ENCODE results near the gene UBE3C. TPM values are rescaled to one million over a fixed set of nuclear protein-coding genes. Genes with fewer than 3 reads are reported as not detected.

UBE3C gene
- polyA plus RNA-seq, 1 donor from 2014 or later, result 15.1 TPM

DNA sequence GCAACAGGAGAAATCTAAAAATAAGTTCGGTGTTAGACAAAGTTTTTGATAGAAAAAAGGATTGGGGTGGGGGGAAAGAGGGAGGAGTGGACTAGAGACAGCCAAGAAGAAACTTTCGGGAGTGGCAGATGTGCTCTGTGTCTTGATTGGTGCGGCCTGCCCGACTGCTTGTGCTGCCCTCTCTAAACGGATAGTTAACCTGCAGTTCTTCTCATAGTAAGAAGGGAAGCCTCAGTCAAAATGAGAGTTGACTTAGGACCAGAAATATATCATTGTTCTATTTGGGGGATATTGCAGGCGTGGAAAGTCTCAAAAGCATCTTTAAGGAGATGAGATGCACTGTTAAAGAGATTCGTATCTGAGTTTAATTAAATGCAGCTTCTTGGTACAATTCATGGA, 39.3 kb downstream of the UBE3C start:
- Mint-ChIP-seq H3K4me3 (no peak overlapping the region), H3K36me3 (peaks cover 7% of the 10 kb centered on the region), H3K27ac (no peak overlapping the region), H3K9me3 (no peaks in the 10 kb centered on the region), H3K4me1 (no peaks in the 10 kb centered on the region), H3K27me3 (no peaks in the 10 kb centered on the region)

DNA sequence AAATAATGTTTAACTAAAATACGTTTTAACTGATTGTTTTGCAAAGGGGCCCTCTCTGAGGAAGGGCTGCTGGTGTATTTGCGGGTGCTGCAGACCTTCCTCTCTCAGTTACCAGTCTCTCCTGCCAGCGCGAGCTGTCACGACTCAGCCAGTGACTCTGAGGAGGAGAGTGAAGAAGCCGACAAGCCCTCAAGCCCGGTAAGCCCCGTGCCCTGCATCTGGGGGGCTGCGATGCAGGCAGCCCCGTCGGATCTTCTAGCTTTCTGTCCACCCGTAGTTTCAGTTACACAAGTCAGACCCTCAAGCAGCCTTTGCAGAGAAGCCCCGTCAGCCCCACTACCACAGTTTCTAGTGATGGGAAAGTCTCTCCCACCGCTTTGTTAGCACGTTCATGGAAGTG, 45.1 kb downstream of the UBE3C start:
- no peaks in the 10 kb centered on the region for H3K9me3 Mint-ChIP-seq
- H3K4me1 Mint-ChIP-seq, result no peaks in the 10 kb centered on the region
- peaks cover 7% of the 10 kb centered on the region for H3K36me3 Mint-ChIP-seq
- H3K27me3 Mint-ChIP-seq, result no peaks in the 10 kb centered on the region
- H3K27ac Mint-ChIP-seq, result no peak overlapping the region
- H3K4me3 Mint-ChIP-seq, result no peak overlapping the region

DNA sequence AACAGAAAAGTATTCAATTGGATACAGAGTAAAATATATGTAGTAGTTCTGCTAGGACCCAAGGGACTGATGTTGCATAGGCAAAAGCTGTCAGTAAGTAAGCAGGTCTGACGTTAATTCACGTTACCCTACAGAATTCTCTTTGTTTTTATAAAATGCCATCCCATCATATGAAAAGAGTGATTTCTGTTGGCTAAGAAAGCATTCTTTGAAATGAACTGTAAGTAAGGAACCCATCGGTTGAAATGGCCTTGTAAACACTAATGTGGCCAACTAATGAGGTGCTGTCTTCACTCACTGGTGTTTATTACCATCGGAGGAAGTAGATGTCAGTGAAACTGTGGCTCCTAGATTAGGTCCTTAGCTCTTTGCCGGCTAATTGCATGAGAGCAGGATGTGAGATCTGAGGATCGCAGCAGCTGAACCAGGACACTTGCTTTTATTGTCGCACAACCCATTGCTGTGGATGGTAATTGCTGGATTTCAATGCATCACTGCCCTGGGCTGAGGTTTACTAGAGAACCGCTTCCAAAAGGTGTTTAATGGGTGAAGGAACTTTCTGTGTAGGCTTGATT, 49.5 kb downstream of the UBE3C start:
- H3K36me3 Mint-ChIP-seq, result peaks cover 7% of the 10 kb centered on the region
- H3K4me3 Mint-ChIP-seq, result no peak overlapping the region
- no peaks in the 10 kb centered on the region for H3K9me3 Mint-ChIP-seq
- H3K4me1 Mint-ChIP-seq, result no peaks in the 10 kb centered on the region
- no peaks in the 10 kb centered on the region for H3K27me3 Mint-ChIP-seq
- no peak overlapping the region for H3K27ac Mint-ChIP-seq

DNA sequence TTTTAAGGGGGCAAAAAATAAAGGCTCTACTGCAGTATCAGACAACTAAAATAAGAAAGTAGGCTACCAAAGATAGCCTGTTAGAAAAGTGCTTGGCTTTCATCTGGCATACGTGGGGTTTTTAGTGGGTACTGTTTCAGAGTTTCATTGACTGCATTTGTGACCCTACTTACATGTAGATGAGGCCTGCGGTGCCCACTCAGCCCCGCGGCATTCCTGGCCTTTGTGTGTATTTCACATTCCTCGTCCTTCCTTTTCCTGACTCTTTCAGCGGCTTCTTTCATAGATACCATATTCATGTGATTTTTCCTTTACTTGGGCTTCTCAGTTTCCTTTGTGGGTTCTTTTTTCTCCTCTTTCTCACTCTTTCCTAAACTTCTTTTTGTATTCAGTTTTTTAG, 50.7 kb downstream of the UBE3C start:
- Mint-ChIP-seq H3K9me3 (no peaks in the 10 kb centered on the region), H3K27ac (no peak overlapping the region), H3K36me3 (peaks cover 7% of the 10 kb centered on the region), H3K4me3 (peak overlapping the region in 1 of 4 donors; percentile 1), H3K4me1 (no peaks in the 10 kb centered on the region), H3K27me3 (no peaks in the 10 kb centered on the region)

DNA sequence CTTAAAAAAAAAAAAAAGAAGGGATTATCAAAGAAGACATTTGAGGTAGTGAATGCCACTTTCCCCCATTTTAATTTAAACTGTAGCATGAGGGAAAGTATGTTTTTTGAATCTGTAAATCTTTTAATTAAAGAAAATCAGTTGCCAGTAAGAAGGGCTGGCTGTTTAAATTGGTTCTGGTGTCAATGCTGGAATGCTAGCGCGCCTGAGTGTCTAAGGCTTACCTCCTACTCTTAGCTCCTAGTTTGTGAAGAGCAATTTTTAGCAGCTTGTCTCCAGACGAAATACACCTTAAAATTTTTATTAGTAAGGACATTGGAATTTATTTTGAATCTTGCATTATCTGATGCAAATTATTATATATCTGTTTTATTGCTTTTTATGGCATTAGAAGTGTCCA, 54.1 kb downstream of the UBE3C start:
- H3K4me3 Mint-ChIP-seq, result no peak overlapping the region
- no peaks in the 10 kb centered on the region for H3K9me3 Mint-ChIP-seq
- H3K36me3 Mint-ChIP-seq, result peaks cover 9% of the 10 kb centered on the region
- H3K27me3 Mint-ChIP-seq, result no peaks in the 10 kb centered on the region
- H3K27ac Mint-ChIP-seq, result no peak overlapping the region
- no peaks in the 10 kb centered on the region for H3K4me1 Mint-ChIP-seq

DNA sequence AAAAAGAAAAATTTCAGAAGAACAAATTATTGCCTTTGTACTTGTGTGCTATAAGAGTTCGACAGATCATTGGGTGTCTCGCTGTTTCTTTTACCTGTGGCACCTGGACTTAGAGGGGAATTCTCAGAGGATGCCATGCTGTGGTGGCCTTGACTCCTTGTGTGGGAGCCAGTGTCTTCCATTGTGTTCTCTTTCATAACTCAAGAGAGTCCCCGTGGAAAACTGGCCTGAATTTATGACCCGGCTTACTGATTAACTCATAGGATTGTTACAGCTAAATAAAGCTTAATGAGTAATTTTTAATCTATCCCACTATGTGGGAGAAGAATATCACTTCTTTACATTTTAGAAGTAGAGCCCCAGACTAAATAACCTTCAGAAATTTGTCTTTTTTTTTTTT, 54.5 kb downstream of the UBE3C start:
- Mint-ChIP-seq H3K9me3 (no peaks in the 10 kb centered on the region), H3K27me3 (no peaks in the 10 kb centered on the region), H3K36me3 (peaks cover 10% of the 10 kb centered on the region), H3K4me1 (no peaks in the 10 kb centered on the region), H3K27ac (no peak overlapping the region), H3K4me3 (no peak overlapping the region)

DNA sequence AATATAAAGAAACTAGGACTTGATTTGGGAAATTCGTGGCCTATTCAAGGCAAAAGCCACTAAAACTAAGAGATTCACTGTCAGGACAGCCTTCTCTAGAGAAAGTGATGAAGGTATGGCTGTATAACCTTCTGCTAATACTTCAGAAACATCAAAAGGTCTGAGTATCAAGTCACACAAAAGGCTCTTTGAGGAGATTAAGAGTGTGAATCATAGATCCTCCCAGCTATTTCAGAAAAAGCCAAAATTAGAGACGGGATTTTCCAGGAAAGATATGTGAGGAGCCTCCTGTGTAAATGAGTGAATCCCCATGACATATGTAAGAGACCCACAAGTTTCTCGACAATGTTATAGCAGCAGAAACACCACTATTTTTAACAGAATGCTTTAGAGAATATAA, 56.2 kb downstream of the UBE3C start:
- peak overlapping the region in 1 of 3 donors; percentile 18 for H3K27ac Mint-ChIP-seq
- no peaks in the 10 kb centered on the region for H3K27me3 Mint-ChIP-seq
- peaks cover 10% of the 10 kb centered on the region for H3K36me3 Mint-ChIP-seq
- H3K4me1 Mint-ChIP-seq, result no peaks in the 10 kb centered on the region
- H3K9me3 Mint-ChIP-seq, result no peaks in the 10 kb centered on the region
- H3K4me3 Mint-ChIP-seq, result no peak overlapping the region

DNA sequence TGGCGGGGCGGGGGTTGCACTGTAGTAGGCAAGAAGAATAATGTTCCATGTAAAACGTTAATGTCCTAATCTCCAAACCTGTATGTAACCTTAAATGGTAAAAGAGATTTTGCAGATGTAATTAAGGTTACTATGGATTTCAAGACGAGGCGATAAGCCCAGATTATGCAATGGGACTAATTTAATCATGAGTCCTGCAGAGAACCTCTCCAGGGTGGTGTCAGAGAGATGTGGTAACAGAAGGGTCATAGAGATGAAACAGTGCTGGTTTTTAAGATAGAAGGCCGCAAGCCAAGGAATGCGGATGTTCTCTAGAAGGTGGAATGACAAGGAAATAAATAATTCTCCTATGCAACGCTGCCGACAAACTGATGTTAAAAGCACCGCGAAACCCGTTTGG, 57.1 kb downstream of the UBE3C start:
- Mint-ChIP-seq H3K4me3 (no peak overlapping the region), H3K36me3 (peaks cover 10% of the 10 kb centered on the region), H3K27ac (no peak overlapping the region), H3K9me3 (no peaks in the 10 kb centered on the region), H3K27me3 (no peaks in the 10 kb centered on the region), H3K4me1 (no peaks in the 10 kb centered on the region)

DNA sequence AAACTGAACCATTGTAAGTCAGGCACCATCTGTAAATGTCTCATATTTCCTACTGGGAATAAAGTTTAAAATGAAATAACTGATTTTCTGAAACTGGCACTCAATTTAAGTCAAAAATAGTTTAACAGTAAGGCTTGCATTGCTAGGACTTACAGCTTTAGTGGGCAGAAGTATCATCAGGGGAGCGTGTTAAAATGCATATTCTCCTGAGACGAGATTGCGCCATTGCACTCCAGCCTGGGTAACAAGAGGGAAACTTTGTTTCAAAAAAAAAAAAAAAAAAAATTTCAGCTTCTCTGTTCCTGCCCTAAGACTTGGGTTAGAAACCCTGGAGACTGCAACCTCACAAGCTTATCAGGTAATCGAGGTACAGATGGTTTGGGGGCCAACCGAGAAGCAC, 65.4 kb downstream of the UBE3C start:
- Mint-ChIP-seq H3K4me1 (peaks cover 0 to 2% (median 0%) of the 10 kb centered on the region in 3 donors), H3K27ac (no peak overlapping the region)

DNA sequence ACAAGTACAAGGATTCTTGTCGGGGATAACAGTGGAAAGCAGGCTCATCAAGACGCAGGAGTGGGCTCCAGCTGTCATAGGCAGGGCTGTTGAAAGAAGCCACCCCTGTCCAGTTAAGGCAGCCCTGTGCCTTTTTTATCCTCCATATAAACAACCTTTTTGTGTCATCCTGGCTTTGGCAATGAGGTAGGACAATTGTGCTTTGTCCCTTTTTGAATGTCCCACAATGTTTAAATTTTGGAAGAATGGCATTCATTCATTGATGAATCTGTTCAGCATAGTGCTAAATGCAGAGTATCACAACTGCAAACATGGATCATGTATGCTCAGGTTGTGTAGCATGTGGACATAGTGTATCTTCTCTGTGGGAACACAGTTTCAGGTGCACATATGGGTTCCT, 66.7 kb downstream of the UBE3C start:
- no peak overlapping the region for H3K27ac Mint-ChIP-seq

More for the DNA sequence above, 65.4 kb downstream of the UBE3C start:
- no peaks in the 10 kb centered on the region for H3K27me3 Mint-ChIP-seq
- no peak overlapping the region for H3K4me3 Mint-ChIP-seq
- peaks cover 6% of the 10 kb centered on the region for H3K36me3 Mint-ChIP-seq
- H3K9me3 Mint-ChIP-seq, result no peaks in the 10 kb centered on the region

DNA sequence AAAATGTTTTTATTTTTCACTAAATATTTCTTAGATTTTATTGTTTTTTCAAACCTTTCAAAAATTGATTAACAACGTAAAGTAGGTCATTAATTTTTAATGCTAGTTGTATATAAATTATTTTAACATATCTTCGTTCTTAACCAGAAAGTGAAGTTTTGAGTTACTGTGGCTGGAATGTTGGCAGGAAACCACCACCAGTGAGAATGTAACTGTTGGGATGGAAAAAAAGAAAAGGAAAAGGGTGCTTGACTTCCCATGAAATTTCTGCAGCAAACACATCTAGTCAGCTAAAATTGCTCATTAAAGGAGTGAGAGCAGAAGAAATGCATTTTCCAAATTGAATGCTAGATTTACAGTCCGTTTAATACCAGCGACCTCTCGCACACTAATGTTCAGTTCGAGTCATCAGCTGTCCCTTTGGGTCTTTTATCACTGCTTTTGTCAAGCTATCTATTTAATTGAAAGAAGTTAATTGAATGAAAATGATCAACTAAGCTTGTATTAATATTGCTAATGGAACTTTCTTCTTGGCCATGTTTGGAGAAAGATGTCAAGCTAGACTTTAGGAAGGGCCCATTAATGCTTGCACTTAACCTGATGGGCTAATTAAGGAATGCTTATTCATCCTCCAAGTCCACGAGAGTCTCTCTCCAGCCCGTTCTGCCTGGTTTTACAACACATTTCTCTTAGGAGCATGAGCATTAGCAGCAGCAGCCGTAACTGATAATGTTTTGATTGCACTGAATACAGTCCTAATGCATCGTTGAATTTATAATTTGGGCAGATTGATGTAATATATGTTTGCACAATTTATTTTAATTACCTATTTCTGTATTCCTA, 70.1 kb downstream of the UBE3C start:
- no peak overlapping the region for H3K4me3 Mint-ChIP-seq
- no peak overlapping the region for H3K27ac Mint-ChIP-seq
- H3K36me3 Mint-ChIP-seq, result peaks cover 6% of the 10 kb centered on the region
- H3K4me1 Mint-ChIP-seq, result peaks cover 0 to 2% (median 0%) of the 10 kb centered on the region in 3 donors
- no peaks in the 10 kb centered on the region for H3K9me3 Mint-ChIP-seq
- no peaks in the 10 kb centered on the region for H3K27me3 Mint-ChIP-seq

More for the DNA sequence above, 66.7 kb downstream of the UBE3C start:
- no peaks in the 10 kb centered on the region for H3K27me3 Mint-ChIP-seq
- H3K4me1 Mint-ChIP-seq, result peaks cover 0 to 2% (median 0%) of the 10 kb centered on the region in 3 donors
- H3K9me3 Mint-ChIP-seq, result no peaks in the 10 kb centered on the region
- peaks cover 6% of the 10 kb centered on the region for H3K36me3 Mint-ChIP-seq
- no peak overlapping the region for H3K4me3 Mint-ChIP-seq

DNA sequence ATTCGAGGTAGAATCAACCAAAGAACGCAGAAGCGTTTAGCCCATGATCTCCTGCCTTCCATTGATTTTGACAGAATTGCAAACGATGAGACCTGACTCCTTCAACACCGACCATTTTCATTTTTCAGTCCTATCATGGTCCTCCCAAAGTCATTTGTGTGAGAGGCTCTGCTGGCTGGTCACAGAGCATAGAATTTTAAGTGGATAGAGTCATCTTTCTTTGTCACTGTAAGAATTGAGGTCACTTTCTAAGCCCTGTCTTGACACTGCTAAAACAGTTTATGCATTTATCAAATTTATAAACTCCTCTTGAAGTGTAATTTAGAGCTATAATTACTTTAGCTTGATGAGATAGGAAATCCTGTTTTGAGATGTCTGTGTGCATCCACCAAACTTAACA, 72.0 kb downstream of the UBE3C start:
- H3K27me3 Mint-ChIP-seq, result no peaks in the 10 kb centered on the region
- H3K36me3 Mint-ChIP-seq, result peaks cover 2% of the 10 kb centered on the region
- peaks cover 0 to 2% (median 0%) of the 10 kb centered on the region in 3 donors for H3K4me1 Mint-ChIP-seq
- no peaks in the 10 kb centered on the region for H3K9me3 Mint-ChIP-seq
- no peak overlapping the region for H3K4me3 Mint-ChIP-seq
- H3K27ac Mint-ChIP-seq, result no peak overlapping the region

DNA sequence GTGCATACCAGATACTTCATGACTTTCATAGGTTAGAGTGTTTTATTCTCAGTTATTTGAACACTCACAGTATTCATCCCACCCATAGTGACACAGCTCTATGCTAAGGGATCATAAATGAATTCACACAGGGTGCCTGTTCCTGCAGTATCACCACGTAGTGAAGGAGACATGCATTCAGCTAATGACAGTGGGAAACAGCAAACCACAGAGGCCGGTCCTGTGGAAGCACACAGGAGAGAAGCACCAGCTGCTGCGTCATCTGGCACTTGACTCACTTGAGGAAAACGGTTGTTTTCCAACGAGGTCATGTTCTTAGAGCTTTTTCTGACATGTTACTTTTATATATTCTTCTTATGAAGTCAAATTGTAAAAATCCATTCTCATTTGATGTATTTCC, 73.0 kb downstream of the UBE3C start:
- Mint-ChIP-seq H3K4me1 (peaks cover 0 to 2% (median 0%) of the 10 kb centered on the region in 3 donors), H3K27me3 (no peaks in the 10 kb centered on the region), H3K9me3 (no peaks in the 10 kb centered on the region), H3K4me3 (no peak overlapping the region), H3K27ac (no peak overlapping the region), H3K36me3 (peaks cover 2% of the 10 kb centered on the region)

DNA sequence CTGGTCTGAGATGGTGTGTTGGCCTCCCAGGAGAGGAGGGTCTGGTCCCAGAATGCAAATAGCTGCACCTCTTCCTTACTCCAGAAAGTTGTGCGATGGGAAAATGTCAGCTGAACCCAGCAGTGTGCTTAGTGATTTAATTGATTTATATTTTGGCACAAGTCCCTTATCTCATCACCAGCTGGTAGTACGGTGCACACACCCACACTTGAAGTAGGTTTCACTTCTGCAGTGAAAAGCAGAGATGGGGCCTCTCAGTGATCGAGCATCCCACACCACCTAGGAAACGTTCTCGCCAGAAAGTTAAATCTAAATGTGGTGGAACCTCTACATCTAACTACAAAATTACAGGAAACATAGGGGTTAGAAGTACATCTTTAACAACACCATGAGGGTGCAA, 80.4 kb downstream of the UBE3C start:
- Mint-ChIP-seq H3K4me3 (no peak overlapping the region), H3K27me3 (no peaks in the 10 kb centered on the region), H3K9me3 (no peaks in the 10 kb centered on the region), H3K27ac (peak overlapping the region in 2 of 3 donors; percentile 16 to 53), H3K4me1 (peaks cover 5 to 6% (median 6%) of the 10 kb centered on the region in 3 donors), H3K36me3 (peaks cover 13% of the 10 kb centered on the region)

DNA sequence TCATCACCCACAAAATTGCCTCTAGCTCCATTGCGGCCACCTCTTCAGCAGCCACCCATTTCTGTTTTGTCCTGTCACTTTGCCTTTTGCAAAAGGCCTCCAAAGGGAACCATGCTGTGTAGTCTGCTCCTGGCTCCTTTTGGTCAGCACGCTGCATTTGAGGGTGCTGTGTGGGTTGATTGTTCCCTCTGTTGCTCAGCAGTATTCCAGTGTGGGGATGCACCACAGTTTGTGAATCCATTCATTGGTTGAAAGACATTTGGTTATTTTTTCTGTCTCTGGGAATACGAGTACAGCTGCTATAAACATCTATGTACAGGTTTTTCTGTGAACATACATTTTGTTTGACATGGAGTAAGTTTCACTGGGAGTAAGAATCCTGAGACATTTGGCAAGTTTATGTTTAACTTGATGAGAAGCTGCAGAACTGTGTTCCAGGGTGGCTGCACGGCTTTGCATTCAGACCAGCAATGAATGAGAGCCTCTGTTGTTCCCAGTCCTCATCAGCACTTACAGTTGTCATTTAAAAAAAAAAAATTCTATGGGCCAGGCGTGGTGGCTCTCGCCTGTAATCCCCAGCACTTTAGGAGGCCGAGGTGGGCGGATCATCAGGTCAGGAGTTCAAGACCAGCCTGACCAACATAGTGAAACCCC, 82.3 kb downstream of the UBE3C start:
- no peaks in the 10 kb centered on the region for H3K9me3 Mint-ChIP-seq
- H3K27ac Mint-ChIP-seq, result no peak overlapping the region
- H3K27me3 Mint-ChIP-seq, result no peaks in the 10 kb centered on the region
- H3K36me3 Mint-ChIP-seq, result peaks cover 13% of the 10 kb centered on the region
- peaks cover 5 to 6% (median 6%) of the 10 kb centered on the region in 3 donors for H3K4me1 Mint-ChIP-seq
- no peak overlapping the region for H3K4me3 Mint-ChIP-seq
